Activated T-cell treated with anti-CD3 and anti-CD28 coated beads, Interleukin-2, amount 50 U/mL, for 24 hours (primary cell): Measurements from ENCODE around the gene PSMD14.

Experiments used
- DNase-seq: peaks from one replicate; pipeline ENCODE4 v3.0.0-alpha.2; 2020
- H3K27ac Mint-ChIP-seq: 2 replicates; pipeline ENCODE4 v1.8.0; 2020; ENCODE audit warnings: mild to moderate bottlenecking, mixed read lengths
- H3K27me3 Mint-ChIP-seq: 2 replicates; pipeline ENCODE4 v1.8.0; 2020; ENCODE audit warnings: mixed read lengths
- H3K36me3 Mint-ChIP-seq: 2 replicates; pipeline ENCODE4 v1.8.0; 2020; ENCODE audit warnings: low read depth, mixed read lengths
- H3K4me1 Mint-ChIP-seq: 2 replicates; pipeline ENCODE4 v1.8.0; 2020; ENCODE audit warnings: low read depth, mixed read lengths
- H3K4me3 Mint-ChIP-seq: 2 replicates; pipeline ENCODE4 v1.8.0; 2020; ENCODE audit warnings: mild to moderate bottlenecking, moderate library complexity, mixed read lengths
- H3K9me3 Mint-ChIP-seq: 2 replicates; pipeline ENCODE4 v1.8.0; 2020; ENCODE audit warnings: mixed read lengths

Gene PSMD14

DNA sequence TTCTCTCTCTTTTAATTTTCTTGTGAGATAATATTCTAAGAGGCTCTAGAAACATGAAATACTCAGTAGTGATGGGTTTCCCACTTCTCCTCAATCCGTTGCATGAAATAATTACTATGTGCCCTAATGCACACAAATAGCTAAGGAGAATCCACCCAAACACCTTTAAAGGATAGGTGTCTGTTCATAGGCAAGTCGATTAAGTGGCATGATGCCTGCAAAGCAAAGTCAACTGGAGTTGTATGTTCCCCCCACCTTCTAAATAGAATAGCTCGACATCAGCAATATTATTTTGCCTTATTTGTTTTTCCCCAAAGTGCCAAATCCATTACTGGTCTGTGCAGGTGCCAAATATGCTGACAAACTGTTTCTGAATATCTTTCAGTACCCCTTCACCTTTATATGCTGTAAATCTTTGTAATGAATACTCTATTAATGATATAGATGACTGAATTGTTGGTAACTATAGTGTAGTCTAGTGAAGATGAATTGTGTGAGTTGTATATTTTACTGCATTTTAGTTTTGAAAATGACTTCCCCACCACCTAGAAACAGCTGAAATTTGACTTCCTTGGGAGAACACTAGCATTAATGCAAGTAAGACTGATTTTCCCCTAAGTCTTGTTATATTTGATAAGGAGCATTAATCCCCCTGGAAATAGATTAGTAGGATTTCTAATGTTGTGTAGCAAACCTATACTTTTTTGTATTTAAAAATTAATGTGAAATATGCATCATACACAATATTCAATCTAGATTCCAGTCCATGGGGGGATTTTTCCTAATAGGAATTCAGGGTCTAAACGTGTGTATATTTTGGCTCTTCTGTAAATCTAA is 116.9 kb downstream of the PSMD14 start:
- Mint-ChIP-seq H3K9me3 (no peaks in the 10 kb centered on the region), H3K27ac (no peak overlapping the region), H3K27me3 (peaks cover 91% of the 10 kb centered on the region), H3K4me3 (no peak overlapping the region), H3K36me3 (no peaks in the 10 kb centered on the region), H3K4me1 (peaks cover 34% of the 10 kb centered on the region)
- no peak for DNase-seq

- Mint-ChIP-seq H3K27ac (no peak overlapping the region), H3K9me3 (no peaks in the 10 kb centered on the region), H3K27me3 (peaks cover 90% of the 10 kb centered on the region), H3K4me1 (peaks cover 32% of the 10 kb centered on the region), H3K4me3 (no peak overlapping the region), H3K36me3 (no peaks in the 10 kb centered on the region)
- DNase-seq, result no peak
Observed at GRCh38 chr2:161425728-161426454, 117.7 kb downstream of the PSMD14 start.

DNA sequence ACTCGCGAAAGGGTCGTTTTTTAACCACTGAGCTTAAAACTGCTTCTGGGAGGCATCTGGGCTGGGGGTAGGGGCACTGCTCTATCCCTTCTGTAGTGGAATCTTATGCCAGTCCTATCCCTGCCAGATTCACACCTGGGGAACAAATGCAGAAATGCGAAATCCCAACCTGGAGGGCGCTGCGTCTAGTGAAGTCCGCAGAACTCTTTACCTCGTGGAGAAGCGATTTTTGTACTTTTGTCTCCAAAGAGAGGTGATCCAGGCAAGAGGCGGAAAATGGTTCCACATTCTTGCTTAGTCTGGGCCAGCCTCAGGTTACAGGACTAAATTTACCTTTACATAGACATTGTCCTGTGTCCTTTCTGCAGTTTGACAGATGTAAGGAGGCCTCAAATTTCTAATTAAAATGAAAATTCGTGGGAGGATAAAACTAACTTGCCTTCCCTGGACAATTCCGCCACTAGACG is 118.3 kb downstream of the PSMD14 start:
- Mint-ChIP-seq H3K36me3 (no peaks in the 10 kb centered on the region), H3K27ac (no peak overlapping the region), H3K9me3 (no peaks in the 10 kb centered on the region), H3K27me3 (peaks cover 87% of the 10 kb centered on the region), H3K4me1 (peaks cover 32% of the 10 kb centered on the region), H3K4me3 (peak overlapping the region; percentile 51)
- no peak for DNase-seq

DNA sequence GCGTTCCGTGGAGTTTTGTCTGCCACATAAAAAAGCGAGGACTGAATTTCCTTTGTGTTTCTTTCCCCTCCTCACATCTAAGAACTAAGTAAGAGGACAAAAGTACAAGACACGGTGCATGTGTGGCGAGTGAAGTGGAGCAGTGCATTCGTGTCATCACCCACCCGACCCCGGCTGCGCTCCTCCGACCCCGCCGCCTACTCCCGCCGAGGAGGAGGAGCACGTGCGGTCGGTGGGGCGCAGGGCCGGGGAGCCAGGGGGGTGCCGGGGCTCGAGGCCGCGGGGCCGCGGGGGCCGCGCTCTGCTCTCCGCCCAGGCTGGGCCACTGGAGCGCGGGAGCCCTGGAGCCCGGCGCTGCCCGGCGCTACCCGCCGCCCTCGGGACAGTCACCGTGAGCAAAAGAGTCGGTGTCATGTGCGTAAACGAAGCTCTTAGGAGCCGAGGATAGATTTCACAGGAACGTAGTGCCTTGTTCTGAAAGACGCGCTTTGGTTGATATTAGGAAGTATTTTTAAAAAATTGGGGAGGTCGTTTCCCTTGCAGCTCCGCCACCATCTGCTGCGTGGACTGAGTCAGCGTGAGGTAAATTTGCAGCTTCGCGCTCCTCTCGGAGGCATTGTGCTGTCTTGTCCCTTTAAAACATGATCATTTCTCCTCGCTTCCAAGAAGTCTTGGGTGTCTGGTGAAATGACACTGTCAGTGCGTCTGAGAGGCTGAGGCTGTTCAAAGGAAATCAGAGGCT is 118.9 kb downstream of the PSMD14 start:
- no peaks in the 10 kb centered on the region for H3K9me3 Mint-ChIP-seq
- peak overlapping the region; percentile 62 for H3K4me3 Mint-ChIP-seq
- H3K36me3 Mint-ChIP-seq, result no peaks in the 10 kb centered on the region
- H3K27me3 Mint-ChIP-seq, result peaks cover 87% of the 10 kb centered on the region
- no peak overlapping the region for H3K27ac Mint-ChIP-seq
- peak; percentile 40 for DNase-seq
- peaks cover 32% of the 10 kb centered on the region for H3K4me1 Mint-ChIP-seq

- H3K36me3 Mint-ChIP-seq, result no peaks in the 10 kb centered on the region
- DNase-seq, result no peak
- H3K4me1 Mint-ChIP-seq, result peaks cover 29% of the 10 kb centered on the region
- no peaks in the 10 kb centered on the region for H3K9me3 Mint-ChIP-seq
- H3K4me3 Mint-ChIP-seq, result peak overlapping the region; percentile 62
- peaks cover 82% of the 10 kb centered on the region for H3K27me3 Mint-ChIP-seq
- no peak overlapping the region for H3K27ac Mint-ChIP-seq
Observed at GRCh38 chr2:161427664-161428587, 119.7 kb downstream of the PSMD14 start.

- Mint-ChIP-seq H3K36me3 (no peaks in the 10 kb centered on the region), H3K27me3 (peaks cover 77% of the 10 kb centered on the region), H3K4me3 (no peak overlapping the region), H3K9me3 (peaks cover 2% of the 10 kb centered on the region), H3K4me1 (peaks cover 17% of the 10 kb centered on the region), H3K27ac (no peak overlapping the region)
- no peak for DNase-seq
Observed at GRCh38 chr2:161430386-161430785, 122.2 kb downstream of the PSMD14 start.

- no peak overlapping the region for H3K27ac Mint-ChIP-seq
- H3K4me1 Mint-ChIP-seq, result peaks cover 7% of the 10 kb centered on the region
- no peaks in the 10 kb centered on the region for H3K36me3 Mint-ChIP-seq
- H3K4me3 Mint-ChIP-seq, result no peak overlapping the region
- H3K9me3 Mint-ChIP-seq, result peaks cover 4% of the 10 kb centered on the region
- peaks cover 73% of the 10 kb centered on the region for H3K27me3 Mint-ChIP-seq
- no peak for DNase-seq
Observed at GRCh38 chr2:161432107-161432506, 123.9 kb downstream of the PSMD14 start.

DNA sequence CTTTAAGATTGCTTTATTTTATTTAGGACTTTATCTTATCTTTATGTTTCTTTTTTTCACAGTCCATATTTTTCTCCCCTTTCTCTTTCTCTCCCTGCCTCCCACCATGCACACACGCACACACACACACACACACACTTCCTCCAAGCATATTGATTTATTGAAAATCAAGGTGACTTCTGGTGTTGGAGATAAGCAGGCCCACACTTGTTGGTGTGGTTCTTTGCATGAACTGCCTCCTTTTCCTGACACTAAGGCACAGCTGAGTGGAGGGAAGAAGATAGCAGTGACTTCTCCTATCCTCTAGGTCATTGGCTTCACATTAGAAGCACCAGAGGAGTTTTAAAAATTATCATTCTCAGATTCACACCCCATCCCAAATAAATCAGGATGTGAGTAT is 125.9 kb downstream of the PSMD14 start:
- Mint-ChIP-seq H3K36me3 (no peaks in the 10 kb centered on the region), H3K27ac (no peak overlapping the region), H3K4me3 (no peak overlapping the region), H3K9me3 (peaks cover 4% of the 10 kb centered on the region), H3K27me3 (peaks cover 65% of the 10 kb centered on the region), H3K4me1 (no peaks in the 10 kb centered on the region)
- DNase-seq, result no peak

DNA sequence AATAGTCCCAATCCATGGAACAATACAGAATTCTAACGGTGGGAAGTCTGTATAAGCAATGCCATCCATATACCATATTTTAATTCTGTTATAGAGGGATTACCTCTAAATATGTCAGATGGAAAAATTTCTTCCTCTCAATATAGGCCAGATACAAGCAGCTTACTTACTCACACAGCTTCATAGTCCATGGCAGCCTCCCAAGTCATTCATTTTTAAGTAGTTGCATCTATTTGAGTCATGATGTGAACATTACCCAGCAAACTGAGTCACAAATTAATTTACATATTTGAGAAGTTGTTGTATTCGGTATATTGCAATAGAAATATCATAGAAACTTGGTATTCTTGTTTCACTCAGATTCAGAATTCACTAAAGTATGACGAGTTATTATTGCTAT is 128.2 kb downstream of the PSMD14 start:
- Mint-ChIP-seq H3K27ac (no peak overlapping the region), H3K4me3 (no peak overlapping the region), H3K36me3 (no peaks in the 10 kb centered on the region), H3K4me1 (no peaks in the 10 kb centered on the region), H3K9me3 (peaks cover 4% of the 10 kb centered on the region), H3K27me3 (peaks cover 60% of the 10 kb centered on the region)
- DNase-seq, result no peak

- Mint-ChIP-seq H3K4me1 (no peaks in the 10 kb centered on the region), H3K27ac (no peak overlapping the region), H3K27me3 (peaks cover 63% of the 10 kb centered on the region), H3K9me3 (peaks cover 4% of the 10 kb centered on the region), H3K36me3 (no peaks in the 10 kb centered on the region), H3K4me3 (no peak overlapping the region)
- DNase-seq, result no peak
Observed at GRCh38 chr2:161438598-161438997, 130.4 kb downstream of the PSMD14 start.

DNA sequence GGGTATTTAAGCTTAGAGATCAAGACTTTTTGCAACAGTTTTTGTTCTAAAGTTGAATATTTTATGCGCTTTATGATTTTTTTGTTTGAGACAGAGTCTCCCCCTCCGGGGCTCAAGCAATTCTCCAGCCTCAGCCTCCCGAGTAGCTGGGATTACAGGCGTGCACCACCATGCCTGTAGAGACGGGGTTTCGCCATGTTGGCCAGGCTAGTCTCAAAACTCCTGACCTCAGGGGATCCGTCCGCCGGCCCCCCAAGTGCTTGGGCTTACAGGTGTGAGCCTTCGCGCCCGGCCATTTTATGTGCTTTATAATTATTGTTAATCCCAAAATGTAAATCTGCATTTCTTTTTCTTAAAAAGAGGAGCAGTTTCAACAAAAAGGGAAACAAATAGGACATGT is 136.9 kb downstream of the PSMD14 start:
- Mint-ChIP-seq H3K27me3 (peaks cover 25% of the 10 kb centered on the region), H3K9me3 (no peaks in the 10 kb centered on the region), H3K4me3 (no peak overlapping the region), H3K27ac (no peak overlapping the region), H3K4me1 (no peaks in the 10 kb centered on the region), H3K36me3 (no peaks in the 10 kb centered on the region)
- no peak for DNase-seq

GRCh38 chr2:161448431-161448830 is 140.2 kb downstream of the PSMD14 start:
- Mint-ChIP-seq H3K27me3 (peaks cover 7% of the 10 kb centered on the region), H3K4me1 (no peaks in the 10 kb centered on the region), H3K27ac (no peak overlapping the region), H3K9me3 (no peaks in the 10 kb centered on the region), H3K36me3 (no peaks in the 10 kb centered on the region), H3K4me3 (no peak overlapping the region)
- no peak for DNase-seq
